ENCODE data around the gene HLA-A. TPM values are rescaled to one million over a fixed set of nuclear protein-coding genes. Genes with fewer than 3 reads are reported as not detected.

The HLA-A gene
- total and polyA plus RNA-seq, 2 of the 13 experiments (the other 11 are each of a cell fraction or from before 2014, with no cell fraction given) = 345 to 527 TPM

DNA sequence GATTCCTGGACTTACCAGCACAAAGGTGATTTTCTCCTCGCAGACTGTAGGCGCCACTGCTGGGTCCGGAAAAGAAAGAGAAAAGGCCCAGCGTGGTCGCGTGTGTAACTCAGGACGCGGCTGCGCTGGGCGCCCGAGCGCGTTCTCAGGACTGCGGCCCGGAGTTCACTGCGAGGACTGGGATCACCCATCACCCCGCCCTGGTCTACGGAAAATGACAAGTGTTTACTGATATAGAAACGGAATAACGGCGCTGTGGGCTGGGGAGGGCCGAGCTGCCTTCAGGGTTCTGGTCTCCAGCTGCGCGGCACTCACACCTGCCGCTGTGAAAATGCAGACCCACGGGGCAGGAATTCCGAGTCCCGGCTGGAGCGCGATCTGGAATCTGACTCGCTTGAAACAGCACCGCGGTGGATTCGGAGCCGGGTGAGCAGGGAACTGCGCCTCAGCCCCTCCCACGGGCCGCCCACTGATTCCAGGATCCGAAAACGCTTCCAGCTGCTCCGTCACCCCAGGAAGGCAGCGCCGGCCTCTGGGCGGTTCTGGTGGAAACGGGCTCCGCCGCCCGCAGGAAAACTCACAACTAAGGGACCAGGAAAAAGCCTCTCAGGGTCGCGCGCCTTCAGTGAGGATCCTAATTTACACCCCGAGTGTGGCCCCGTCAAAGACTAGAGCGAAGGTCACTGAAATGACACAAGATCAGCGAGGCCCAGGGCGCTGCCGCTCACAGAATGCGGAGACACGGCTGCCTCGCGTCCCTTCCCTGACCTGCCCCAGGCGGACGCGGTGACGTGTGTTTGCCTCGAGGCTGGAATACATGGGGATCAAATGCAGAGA, 34.5 kb downstream of the HLA-A start (continued):
- TF ChIP-seq IRX3 (CRISPR knock-in tag; IDR thresholded peaks at IDR 0.05; ENCODE audit: borderline replicate concordance, low read depth) = no peak
- peak; percentile 46; the same call in 1 of the 2 replicates for TF ChIP-seq RNF2 (conservative IDR thresholded peaks at IDR 0.05; ENCODE audit: low read depth)
- TF ChIP-seq, protein P1, sequence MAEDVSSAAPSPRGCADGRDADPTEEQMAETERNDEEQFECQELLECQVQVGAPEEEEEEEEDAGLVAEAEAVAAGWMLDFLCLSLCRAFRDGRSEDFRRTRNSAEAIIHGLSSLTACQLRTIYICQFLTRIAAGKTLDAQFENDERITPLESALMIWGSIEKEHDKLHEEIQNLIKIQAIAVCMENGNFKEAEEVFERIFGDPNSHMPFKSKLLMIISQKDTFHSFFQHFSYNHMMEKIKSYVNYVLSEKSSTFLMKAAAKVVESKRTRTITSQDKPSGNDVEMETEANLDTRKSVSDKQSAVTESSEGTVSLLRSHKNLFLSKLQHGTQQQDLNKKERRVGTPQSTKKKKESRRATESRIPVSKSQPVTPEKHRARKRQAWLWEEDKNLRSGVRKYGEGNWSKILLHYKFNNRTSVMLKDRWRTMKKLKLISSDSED (CRISPR knock-in tag; IDR thresholded peaks at IDR 0.05) = no peak
- TF ChIP-seq, protein P2, sequence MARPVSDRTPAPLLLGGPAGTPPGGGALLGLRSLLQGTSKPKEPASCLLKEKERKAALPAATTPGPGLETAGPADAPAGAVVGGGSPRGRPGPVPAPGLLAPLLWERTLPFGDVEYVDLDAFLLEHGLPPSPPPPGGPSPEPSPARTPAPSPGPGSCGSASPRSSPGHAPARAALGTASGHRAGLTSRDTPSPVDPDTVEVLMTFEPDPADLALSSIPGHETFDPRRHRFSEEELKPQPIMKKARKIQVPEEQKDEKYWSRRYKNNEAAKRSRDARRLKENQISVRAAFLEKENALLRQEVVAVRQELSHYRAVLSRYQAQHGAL (CRISPR knock-in tag; IDR thresholded peaks at IDR 0.05; ENCODE audit: not compliant biosample characterization) = no peak
- peak; percentile 9; the same call in 1 of the 2 replicates for TF ChIP-seq HMG20B (CRISPR knock-in tag; conservative IDR thresholded peaks at IDR 0.05)
- 0 out of 2 replicates have a peak, but pooled peaks have one; percentile 50 for TF ChIP-seq ZNF879 (CRISPR knock-in tag; IDR thresholded peaks at IDR 0.05)
- TF ChIP-seq, protein P3, sequence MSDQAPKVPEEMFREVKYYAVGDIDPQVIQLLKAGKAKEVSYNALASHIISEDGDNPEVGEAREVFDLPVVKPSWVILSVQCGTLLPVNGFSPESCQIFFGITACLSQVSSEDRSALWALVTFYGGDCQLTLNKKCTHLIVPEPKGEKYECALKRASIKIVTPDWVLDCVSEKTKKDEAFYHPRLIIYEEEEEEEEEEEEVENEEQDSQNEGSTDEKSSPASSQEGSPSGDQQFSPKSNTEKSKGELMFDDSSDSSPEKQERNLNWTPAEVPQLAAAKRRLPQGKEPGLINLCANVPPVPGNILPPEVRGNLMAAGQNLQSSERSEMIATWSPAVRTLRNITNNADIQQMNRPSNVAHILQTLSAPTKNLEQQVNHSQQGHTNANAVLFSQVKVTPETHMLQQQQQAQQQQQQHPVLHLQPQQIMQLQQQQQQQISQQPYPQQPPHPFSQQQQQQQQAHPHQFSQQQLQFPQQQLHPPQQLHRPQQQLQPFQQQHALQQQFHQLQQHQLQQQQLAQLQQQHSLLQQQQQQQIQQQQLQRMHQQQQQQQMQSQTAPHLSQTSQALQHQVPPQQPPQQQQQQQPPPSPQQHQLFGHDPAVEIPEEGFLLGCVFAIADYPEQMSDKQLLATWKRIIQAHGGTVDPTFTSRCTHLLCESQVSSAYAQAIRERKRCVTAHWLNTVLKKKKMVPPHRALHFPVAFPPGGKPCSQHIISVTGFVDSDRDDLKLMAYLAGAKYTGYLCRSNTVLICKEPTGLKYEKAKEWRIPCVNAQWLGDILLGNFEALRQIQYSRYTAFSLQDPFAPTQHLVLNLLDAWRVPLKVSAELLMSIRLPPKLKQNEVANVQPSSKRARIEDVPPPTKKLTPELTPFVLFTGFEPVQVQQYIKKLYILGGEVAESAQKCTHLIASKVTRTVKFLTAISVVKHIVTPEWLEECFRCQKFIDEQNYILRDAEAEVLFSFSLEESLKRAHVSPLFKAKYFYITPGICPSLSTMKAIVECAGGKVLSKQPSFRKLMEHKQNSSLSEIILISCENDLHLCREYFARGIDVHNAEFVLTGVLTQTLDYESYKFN (CRISPR knock-in tag; conservative IDR thresholded peaks at IDR 0.05) = 0 out of 2 replicates have a peak, but pooled peaks have one; percentile 48
- TF ChIP-seq ZNF780A (CRISPR knock-in tag; IDR thresholded peaks at IDR 0.05) = no peak
- TF ChIP-seq ZNF317 (CRISPR knock-in tag; IDR thresholded peaks at IDR 0.05) = peak; percentile 80; the same call in 1 of the 2 replicates
- TF ChIP-seq, protein P4, sequence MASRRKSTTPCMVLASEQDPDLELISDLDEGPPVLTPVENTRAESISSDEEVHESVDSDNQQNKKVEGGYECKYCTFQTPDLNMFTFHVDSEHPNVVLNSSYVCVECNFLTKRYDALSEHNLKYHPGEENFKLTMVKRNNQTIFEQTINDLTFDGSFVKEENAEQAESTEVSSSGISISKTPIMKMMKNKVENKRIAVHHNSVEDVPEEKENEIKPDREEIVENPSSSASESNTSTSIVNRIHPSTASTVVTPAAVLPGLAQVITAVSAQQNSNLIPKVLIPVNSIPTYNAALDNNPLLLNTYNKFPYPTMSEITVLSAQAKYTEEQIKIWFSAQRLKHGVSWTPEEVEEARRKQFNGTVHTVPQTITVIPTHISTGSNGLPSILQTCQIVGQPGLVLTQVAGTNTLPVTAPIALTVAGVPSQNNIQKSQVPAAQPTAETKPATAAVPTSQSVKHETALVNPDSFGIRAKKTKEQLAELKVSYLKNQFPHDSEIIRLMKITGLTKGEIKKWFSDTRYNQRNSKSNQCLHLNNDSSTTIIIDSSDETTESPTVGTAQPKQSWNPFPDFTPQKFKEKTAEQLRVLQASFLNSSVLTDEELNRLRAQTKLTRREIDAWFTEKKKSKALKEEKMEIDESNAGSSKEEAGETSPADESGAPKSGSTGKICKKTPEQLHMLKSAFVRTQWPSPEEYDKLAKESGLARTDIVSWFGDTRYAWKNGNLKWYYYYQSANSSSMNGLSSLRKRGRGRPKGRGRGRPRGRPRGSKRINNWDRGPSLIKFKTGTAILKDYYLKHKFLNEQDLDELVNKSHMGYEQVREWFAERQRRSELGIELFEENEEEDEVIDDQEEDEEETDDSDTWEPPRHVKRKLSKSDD (CRISPR knock-in tag; IDR thresholded peaks at IDR 0.05; ENCODE audit: low read depth) = peak; percentile 64
- TF ChIP-seq, protein P5, sequence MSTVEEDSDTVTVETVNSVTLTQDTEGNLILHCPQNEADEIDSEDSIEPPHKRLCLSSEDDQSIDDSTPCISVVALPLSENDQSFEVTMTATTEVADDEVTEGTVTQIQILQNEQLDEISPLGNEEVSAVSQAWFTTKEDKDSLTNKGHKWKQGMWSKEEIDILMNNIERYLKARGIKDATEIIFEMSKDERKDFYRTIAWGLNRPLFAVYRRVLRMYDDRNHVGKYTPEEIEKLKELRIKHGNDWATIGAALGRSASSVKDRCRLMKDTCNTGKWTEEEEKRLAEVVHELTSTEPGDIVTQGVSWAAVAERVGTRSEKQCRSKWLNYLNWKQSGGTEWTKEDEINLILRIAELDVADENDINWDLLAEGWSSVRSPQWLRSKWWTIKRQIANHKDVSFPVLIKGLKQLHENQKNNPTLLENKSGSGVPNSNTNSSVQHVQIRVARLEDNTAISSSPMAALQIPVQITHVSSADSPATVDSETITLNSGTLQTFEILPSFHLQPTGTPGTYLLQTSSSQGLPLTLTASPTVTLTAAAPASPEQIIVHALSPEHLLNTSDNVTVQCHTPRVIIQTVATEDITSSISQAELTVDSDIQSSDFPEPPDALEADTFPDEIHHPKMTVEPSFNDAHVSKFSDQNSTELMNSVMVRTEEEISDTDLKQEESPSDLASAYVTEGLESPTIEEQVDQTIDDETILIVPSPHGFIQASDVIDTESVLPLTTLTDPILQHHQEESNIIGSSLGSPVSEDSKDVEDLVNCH (CRISPR knock-in tag; IDR thresholded peaks at IDR 0.05) = no peak
- TF ChIP-seq PAF1 (CRISPR knock-in tag; IDR thresholded peaks at IDR 0.05) = no peak
- TF ChIP-seq, protein P6, sequence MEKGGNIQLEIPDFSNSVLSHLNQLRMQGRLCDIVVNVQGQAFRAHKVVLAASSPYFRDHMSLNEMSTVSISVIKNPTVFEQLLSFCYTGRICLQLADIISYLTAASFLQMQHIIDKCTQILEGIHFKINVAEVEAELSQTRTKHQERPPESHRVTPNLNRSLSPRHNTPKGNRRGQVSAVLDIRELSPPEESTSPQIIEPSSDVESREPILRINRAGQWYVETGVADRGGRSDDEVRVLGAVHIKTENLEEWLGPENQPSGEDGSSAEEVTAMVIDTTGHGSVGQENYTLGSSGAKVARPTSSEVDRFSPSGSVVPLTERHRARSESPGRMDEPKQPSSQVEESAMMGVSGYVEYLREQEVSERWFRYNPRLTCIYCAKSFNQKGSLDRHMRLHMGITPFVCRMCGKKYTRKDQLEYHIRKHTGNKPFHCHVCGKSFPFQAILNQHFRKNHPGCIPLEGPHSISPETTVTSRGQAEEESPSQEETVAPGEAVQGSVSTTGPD (CRISPR knock-in tag; IDR thresholded peaks at IDR 0.05) = no peak
- TF ChIP-seq TCF7L2 (IDR thresholded peaks at IDR 0.05; ENCODE audit: low read depth, low read length) = no peak

All from HepG2 (cell line).